Keratinocyte (primary cell): Measurements from ENCODE around the gene GTF3C5.

Experiments used
- EZH2 ChIP-seq: IDR thresholded peaks from one replicate; pipeline ENCODE4 v1.6.1; 2012; ENCODE audit warnings: inconsistent platforms, mild to moderate bottlenecking, low read length, moderate library complexity
- TF ChIP-seq, protein P1 (sequence below), 3 experiments: IDR thresholded peaks in 1 of 3; conservative IDR thresholded peaks in 1 of 3; optimal IDR thresholded peaks in 1 of 3; 2 replicates in 2 of 3; 3 replicates in 1 of 3; pipeline versions ENCODE3 to v1.5.1; 2011; ENCODE audit warnings: low read length in 3 of 3, mild to moderate bottlenecking in 3 of 3, moderate library complexity in 2 of 3, control low read depth in 1 of 3, inconsistent platforms in 1 of 3; ENCODE audit not compliant: insufficient read depth in 2 of 3; ENCODE audit errors: extremely low read depth in 1 of 3

DNA sequence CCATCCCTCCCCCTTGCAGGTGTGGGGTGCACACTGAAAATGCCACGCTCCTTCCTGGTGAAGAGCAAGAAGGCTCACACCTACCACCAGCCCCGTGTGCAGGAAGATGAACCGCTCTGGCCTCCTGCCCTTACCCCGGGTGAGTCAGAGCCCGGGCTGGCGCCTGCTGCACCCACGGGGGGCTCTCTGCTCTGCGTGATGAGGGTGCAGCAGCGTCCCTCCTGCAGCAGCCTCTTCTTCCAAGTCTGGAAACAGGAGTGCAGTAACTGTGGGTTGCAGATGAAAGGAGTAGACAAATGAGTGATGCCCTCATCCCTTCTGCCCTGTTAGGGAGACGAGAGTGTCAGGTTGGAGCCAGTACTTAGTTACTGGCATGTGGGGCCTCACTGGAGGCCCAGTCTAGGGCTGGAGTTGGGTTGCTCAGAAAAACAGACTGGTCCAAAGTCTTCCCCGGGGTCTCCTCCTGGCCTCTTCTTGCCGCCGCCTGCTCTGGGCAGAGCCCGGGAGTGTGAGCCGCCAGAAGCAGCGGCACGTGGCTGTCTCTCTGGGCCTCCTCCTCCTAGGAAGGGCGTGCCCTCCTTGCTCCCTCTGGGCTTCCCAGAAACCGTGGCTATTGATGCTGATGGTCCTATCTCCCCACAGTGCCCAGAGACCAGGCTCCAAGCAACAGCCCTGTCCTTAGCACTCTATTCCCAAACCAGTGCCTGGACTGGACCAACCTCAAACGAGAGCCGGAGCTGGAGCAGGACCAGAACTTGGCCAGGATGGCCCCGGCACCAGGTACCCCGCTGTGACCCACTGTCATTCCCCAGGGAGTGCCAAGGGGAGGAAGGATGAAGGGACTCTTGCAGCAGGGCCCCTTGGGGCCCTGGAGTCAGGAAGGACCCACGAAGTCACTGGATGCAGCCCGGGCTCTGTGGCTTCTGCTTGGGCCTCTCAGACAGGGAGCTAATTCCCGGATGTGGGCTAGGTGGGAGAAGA is 43.9 kb upstream of the GTF3C5 start:
- TF ChIP-seq, protein P1, sequence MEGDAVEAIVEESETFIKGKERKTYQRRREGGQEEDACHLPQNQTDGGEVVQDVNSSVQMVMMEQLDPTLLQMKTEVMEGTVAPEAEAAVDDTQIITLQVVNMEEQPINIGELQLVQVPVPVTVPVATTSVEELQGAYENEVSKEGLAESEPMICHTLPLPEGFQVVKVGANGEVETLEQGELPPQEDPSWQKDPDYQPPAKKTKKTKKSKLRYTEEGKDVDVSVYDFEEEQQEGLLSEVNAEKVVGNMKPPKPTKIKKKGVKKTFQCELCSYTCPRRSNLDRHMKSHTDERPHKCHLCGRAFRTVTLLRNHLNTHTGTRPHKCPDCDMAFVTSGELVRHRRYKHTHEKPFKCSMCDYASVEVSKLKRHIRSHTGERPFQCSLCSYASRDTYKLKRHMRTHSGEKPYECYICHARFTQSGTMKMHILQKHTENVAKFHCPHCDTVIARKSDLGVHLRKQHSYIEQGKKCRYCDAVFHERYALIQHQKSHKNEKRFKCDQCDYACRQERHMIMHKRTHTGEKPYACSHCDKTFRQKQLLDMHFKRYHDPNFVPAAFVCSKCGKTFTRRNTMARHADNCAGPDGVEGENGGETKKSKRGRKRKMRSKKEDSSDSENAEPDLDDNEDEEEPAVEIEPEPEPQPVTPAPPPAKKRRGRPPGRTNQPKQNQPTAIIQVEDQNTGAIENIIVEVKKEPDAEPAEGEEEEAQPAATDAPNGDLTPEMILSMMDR (optimal IDR thresholded peaks at IDR 0.05 in 1 of 3, IDR thresholded peaks at IDR 0.05 in 1 of 3, conservative IDR thresholded peaks at IDR 0.05 in 1 of 3; ENCODE audit: extremely low read depth in 1 of 3, insufficient read depth in 2 of 3, low read length in 3 of 3): no peak
- no peak for TF ChIP-seq EZH2
